ENCODE results near the gene IKBIP.
A peak's percentile ranks its signal among the peaks of the same experiment; 100 is the strongest.

The IKBIP gene, protein sequence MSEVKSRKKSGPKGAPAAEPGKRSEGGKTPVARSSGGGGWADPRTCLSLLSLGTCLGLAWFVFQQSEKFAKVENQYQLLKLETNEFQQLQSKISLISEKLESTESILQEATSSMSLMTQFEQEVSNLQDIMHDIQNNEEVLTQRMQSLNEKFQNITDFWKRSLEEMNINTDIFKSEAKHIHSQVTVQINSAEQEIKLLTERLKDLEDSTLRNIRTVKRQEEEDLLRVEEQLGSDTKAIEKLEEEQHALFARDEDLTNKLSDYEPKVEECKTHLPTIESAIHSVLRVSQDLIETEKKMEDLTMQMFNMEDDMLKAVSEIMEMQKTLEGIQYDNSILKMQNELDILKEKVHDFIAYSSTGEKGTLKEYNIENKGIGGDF

DNA sequence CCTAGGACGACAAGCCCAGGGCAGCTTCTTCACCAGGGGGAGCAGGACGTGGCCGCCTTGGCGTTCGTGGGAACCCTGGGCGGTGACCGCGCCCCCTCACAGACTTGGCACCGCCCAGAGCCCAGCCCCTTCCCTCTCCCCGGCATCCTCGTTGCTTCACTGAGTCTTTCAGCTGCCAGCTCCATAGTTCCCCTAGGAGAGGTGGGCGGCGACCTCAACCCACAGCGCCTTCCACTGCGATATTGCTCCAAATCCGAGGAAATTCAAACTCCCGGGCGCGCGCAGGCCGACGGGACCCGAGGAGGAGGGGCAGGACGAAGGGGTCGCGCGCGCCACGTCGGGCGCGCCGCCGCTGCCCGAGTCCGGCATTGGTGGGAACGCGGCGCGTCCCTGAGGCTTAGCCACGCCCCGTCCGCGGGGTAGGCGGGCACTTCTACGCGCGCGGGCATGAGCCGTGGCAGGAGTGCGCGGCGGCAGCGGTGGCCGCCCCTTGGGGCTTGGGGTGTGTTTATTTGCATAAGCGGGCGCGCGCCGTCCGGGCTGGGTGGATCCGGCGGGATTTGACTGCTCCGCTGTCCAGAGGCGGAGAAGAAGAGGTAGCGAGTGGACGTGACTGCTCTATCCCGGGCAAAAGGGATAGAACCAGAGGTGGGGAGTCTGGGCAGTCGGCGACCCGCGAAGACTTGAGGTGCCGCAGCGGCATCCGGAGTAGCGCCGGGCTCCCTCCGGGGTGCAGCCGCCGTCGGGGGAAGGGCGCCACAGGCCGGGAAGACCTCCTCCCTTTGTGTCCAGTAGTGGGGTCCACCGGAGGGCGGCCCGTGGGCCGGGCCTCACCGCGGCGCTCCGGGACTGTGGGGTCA is at the start of gene IKBIP, which contains the start of gene APAF1:
IKBIP (minus strand) TSS at position 77 of the 860 bp plus-strand sequence. CDS start 87 bp downstream, outside the sequence.
APAF1 (plus strand) TSS at position 579 of the 860 bp plus-strand sequence. CDS start 3,070 bp downstream, outside the sequence.
- TF ChIP-seq, protein P1, sequence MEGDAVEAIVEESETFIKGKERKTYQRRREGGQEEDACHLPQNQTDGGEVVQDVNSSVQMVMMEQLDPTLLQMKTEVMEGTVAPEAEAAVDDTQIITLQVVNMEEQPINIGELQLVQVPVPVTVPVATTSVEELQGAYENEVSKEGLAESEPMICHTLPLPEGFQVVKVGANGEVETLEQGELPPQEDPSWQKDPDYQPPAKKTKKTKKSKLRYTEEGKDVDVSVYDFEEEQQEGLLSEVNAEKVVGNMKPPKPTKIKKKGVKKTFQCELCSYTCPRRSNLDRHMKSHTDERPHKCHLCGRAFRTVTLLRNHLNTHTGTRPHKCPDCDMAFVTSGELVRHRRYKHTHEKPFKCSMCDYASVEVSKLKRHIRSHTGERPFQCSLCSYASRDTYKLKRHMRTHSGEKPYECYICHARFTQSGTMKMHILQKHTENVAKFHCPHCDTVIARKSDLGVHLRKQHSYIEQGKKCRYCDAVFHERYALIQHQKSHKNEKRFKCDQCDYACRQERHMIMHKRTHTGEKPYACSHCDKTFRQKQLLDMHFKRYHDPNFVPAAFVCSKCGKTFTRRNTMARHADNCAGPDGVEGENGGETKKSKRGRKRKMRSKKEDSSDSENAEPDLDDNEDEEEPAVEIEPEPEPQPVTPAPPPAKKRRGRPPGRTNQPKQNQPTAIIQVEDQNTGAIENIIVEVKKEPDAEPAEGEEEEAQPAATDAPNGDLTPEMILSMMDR (conservative IDR thresholded peaks at IDR 0.05; ENCODE audit: low read depth, low read length): no peak
- peak; percentile 97 for DNase-seq (ENCODE audit: low read depth)
- H3K4me3 ChIP-seq (ENCODE audit: low read depth, low read length): peak within 1 kb of the TSS; percentile 95

DNA sequence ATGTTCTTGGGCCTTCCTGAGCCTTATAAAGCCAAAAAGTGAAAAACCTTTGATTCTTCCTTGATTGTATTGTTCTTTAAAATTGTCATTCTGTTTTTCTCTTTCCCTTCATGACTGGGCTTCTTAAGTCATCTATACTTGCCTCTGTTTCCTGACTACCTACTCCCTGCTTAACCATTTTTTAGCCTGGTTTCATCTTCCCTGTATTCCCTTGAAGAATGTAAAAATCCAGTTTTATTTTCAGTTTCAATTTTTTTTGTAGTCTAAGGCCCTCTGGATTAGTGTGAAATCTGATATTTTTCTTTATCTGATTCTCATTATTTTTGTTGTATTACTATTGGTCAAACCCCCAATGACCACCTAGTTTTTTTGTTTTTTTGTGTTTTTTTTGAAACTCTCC is 46.8 kb upstream of the IKBIP start:
- no peak for DNase-seq (ENCODE audit: low read depth)
- no peak overlapping the region for H3K4me3 ChIP-seq (ENCODE audit: low read depth, low read length)
- TF ChIP-seq, protein P1 (conservative IDR thresholded peaks at IDR 0.05; ENCODE audit: low read depth, low read length): no peak

DNA sequence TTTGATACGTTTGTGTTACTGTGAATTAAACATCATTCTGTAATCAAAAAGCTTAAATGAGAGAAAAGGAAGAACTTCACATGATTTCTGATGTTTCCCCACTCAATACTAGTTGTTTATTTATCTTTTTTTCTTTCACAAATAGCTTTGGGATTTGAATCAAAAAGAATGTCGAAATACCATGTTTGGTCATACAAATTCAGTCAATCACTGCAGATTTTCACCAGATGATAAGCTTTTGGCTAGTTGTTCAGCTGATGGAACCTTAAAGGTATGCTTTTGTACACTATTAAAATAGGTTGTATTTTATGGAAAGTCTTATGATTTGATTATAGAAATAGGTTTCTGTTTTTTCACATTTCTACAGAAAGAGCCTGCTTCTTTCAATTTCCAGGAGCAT is 42.0 kb upstream of the IKBIP start:
- no peak for DNase-seq (ENCODE audit: low read depth)
- TF ChIP-seq, protein P1 (conservative IDR thresholded peaks at IDR 0.05; ENCODE audit: low read depth, low read length): no peak
- no peak overlapping the region for H3K4me3 ChIP-seq (ENCODE audit: low read depth, low read length)

DNA sequence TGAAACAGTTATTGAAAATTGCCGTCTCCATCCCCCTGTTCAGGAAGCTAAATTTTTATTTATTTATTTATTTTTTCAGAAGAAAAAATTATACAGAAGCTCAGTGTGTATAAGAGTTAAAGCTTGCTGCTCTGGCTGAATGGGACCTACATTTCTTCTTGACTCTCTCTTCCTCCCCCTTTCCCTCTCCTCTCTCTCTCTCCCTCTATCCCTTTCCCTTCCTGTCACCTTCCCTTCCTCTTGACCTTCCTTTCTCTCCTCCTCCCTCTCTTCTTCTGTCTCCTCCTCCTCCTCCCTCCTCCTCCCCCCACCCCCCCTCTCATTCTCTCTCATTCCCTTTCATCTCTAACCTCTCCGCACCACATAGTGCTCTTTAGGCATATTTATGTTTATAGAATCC is 39.6 kb upstream of the IKBIP start:
- no peak for DNase-seq (ENCODE audit: low read depth)
- H3K4me3 ChIP-seq (ENCODE audit: low read depth, low read length): no peak overlapping the region
- TF ChIP-seq, protein P1 (conservative IDR thresholded peaks at IDR 0.05; ENCODE audit: low read depth, low read length): no peak

DNA sequence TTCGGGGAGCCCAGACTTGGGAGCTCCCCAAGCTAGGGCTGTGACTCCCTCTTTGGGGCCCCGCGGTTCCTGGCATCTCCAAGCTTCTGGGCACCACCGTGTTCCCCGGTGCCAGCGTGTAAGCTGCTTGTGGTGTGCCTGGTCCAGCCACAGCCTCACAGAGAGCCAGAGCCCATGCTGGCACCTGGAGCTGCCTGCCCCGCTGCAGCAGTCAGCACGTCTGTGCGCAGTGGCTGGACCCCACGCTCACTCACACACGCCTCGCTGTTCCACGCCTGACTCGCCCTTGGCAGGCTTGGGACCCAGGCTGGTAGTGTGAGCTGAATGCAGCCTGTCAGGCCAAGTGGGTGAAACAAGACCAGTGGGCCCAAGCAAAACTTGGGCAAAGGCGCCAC is 35.0 kb upstream of the IKBIP start:
- no peak for DNase-seq (ENCODE audit: low read depth)
- TF ChIP-seq, protein P1 (conservative IDR thresholded peaks at IDR 0.05; ENCODE audit: low read depth, low read length): no peak
- no peak overlapping the region for H3K4me3 ChIP-seq (ENCODE audit: low read depth, low read length)

DNA sequence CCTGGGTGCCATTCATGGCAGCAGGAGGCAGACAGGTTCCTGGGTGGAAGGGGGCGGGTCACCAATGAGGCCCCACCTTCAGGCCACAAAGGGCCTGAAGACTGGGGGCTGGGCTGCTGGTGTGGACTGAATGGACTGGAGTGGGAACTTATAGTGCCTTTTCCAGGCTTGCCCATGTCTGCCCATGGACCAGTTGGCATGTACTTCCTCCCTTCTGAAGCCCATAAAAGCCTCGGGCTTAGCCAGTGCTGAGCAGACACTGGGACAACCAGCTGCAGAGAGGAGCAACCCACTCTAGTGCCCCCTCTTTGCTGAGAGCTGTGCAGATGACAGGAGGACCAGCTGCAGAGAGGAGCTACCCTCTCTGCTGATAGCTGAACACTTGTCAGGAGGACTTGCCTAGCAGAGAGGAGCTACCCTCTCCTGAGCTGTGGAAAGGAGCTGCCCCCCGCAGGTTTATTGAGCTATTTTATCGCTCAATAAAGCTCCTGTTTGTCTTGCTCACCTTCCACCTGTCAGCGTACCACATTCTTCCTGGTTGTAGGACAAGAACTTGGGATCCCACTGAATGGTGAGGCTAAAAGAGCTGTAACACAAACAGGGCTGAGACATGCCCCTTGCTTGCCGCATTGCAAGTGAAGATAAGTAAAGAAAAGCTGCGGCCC is 34.5 kb upstream of the IKBIP start:
- TF ChIP-seq, protein P1 (conservative IDR thresholded peaks at IDR 0.05; ENCODE audit: low read depth, low read length): no peak
- H3K4me3 ChIP-seq (ENCODE audit: low read depth, low read length): no peak overlapping the region
- no peak for DNase-seq (ENCODE audit: low read depth)

Measured in choroid plexus epithelial cell (primary cell).